HG03064 (cell line): Measurements from ENCODE around the gene CDC42EP5.

Experiments used
- ATAC-seq: cut with Tn5 transposase; IDR thresholded peaks from one replicate; pipeline ENCODE4 v1.9.1; 2021; ENCODE audit warnings: low read depth; ENCODE audit not compliant: unreplicated experiment

Gene CDC42EP5

GRCh38 chr19:54415208-54415900 lies 57.7 kb downstream of the CDC42EP5 start, which contains the start of gene TTYH1:
Gene TTYH1 (plus strand): TSS chr19:54415464. CDS start chr19:54415553, 89 bp downstream.
- no peak for ATAC-seq
